K562 (cell line): ENCODE data around the gene CACNA1C. TPM values are rescaled to one million over a fixed set of nuclear protein-coding genes. Genes with fewer than 3 reads are reported as not detected.

Experiments
- ATAC-seq: fragments of 200-7000 bp; cut with Tn5 transposase; 3 replicates; pipeline ENCODE4 v1.9.1; 2020; ENCODE audit warnings: moderate library complexity
- BruUV-seq: library from RNA; stranded (reverse); fragments of 400-500 nt; replicated peaks from 2 replicates; lab custom pipeline; 2021; lab: Mats Ljungman, UMichigan
- CTCF ChIA-PET: fragments of 300-600 bp; formaldehyde crosslinking; extraction: SDS; loops from one replicate; lab custom pipeline; 2021; ENCODE audit warnings: low intra/inter-chr PET ratio; lab: Yijun Ruan, JAX
- POLR2A ChIA-PET: fragments of 300-600, 350-650 bp; sonication (Branson Sonifier 250); formaldehyde crosslinking; extraction: SDS; loops from one replicate; lab custom pipeline; 2021; ENCODE audit warnings: antibody characterized with exemption, inconsistent platforms; lab: Yijun Ruan, JAX
- DNase-seq, 4 experiments: peaks; one replicate each; pipeline versions ENCODE4 v3.0.0 to v3.0.0-alpha.2; 2011 to 2018; ENCODE audit warnings: low spot score in 3 of 4, mixed read lengths in 3 of 4; ENCODE audit errors: extremely low read depth in 1 of 4
- FAIRE-seq: peaks from 2 replicates; lab custom pipeline; 2011; peaks lifted over from hg19 to GRCh38; lab: Jason Lieb, UNC
- H2AFZ ChIP-seq: 2 replicates; pipeline ENCODE4 v1.6.0; 2011; ENCODE audit warnings: low read depth, low read length, control low read depth, inconsistent platforms
- H3K27ac ChIP-seq: fragments of 200-600 bp; 3 replicates; pipeline ENCODE4 v1.8.0; 2011; ENCODE audit warnings: low read depth, mild to moderate bottlenecking, control low read depth, inconsistent platforms, low read length, moderate library complexity, mixed read lengths; ENCODE audit errors: extremely low read depth
- H3K27me3 ChIP-seq, 2 experiments: fragments of 300-600 bp in 1 of 2; 2 replicates in 1 of 2; 3 replicates in 1 of 2; pipeline versions ENCODE4 v1.6.0 to v1.8.0; 2011; ENCODE audit warnings: inconsistent platforms in 2 of 2, low read length in 2 of 2, mild to moderate bottlenecking in 1 of 2, mixed read lengths in 1 of 2, moderate library complexity in 1 of 2; ENCODE audit not compliant: control insufficient read depth in 2 of 2, insufficient read depth in 2 of 2
- H3K36me3 ChIP-seq: fragments of 300-600 bp; 3 replicates; pipeline ENCODE4 v1.8.0; 2011; ENCODE audit warnings: mild to moderate bottlenecking, low read length, inconsistent platforms; ENCODE audit not compliant: control insufficient read depth, insufficient read depth
- H3K4me1 ChIP-seq, 2 experiments: fragments of 200-600 bp in 1 of 2; replicated peaks in 1 of 2; 2 replicates in 1 of 2; 3 replicates in 1 of 2; pipeline versions ENCODE4 v1.5.1 to v1.8.0; 2011; ENCODE audit warnings: inconsistent platforms in 2 of 2, low read length in 2 of 2, mild to moderate bottlenecking in 1 of 2, mixed read lengths in 1 of 2, moderate library complexity in 1 of 2; ENCODE audit not compliant: control insufficient read depth in 2 of 2, insufficient read depth in 2 of 2
- H3K4me2 ChIP-seq: 2 replicates; pipeline ENCODE4 v1.6.1; 2011; ENCODE audit warnings: low read length, control low read depth, inconsistent platforms, mixed read lengths; ENCODE audit not compliant: insufficient read depth
- H3K4me3 ChIP-seq: fragments of 200-600 bp; sonication (generic), shearing (Covaris generic); 2 replicates; pipeline ENCODE4 v1.5.1; 2016; ENCODE audit warnings: control low read depth, inconsistent platforms
- H3K79me2 ChIP-seq: fragments of 200-600 bp; 3 replicates; pipeline ENCODE4 v1.8.0; 2011; ENCODE audit warnings: low read length, inconsistent platforms; ENCODE audit not compliant: control insufficient read depth, insufficient read depth
- H3K9ac ChIP-seq, 2 experiments: 2 replicates each; pipeline versions ENCODE4 v1.6.0 to v1.6.1; 2011; ENCODE audit warnings: low read depth in 2 of 2, low read length in 2 of 2, control low read depth in 1 of 2, inconsistent platforms in 1 of 2, mild to moderate bottlenecking in 1 of 2, mixed read lengths in 1 of 2; ENCODE audit not compliant: insufficient read depth in 1 of 2
- H3K9me1 ChIP-seq: one replicate; pipeline ENCODE4 v1.6.0; 2011; ENCODE audit warnings: inconsistent platforms, mild to moderate bottlenecking, low read length, moderate library complexity; ENCODE audit not compliant: control insufficient read depth, insufficient read depth
- H3K9me3 ChIP-seq: replicated peaks from 2 replicates; pipeline ENCODE4 v1.5.1; 2011; ENCODE audit warnings: low read depth, low read length, inconsistent platforms; ENCODE audit not compliant: control insufficient read depth, insufficient read depth
- H4K20me1 ChIP-seq: replicated peaks from 2 replicates; pipeline ENCODE4 v1.6.1; 2011; ENCODE audit warnings: low read length, inconsistent platforms, mixed read lengths; ENCODE audit not compliant: control insufficient read depth, insufficient read depth
- ARID2 ChIP-seq: fragments of 450-650 bp; IDR thresholded peaks from 2 replicates; pipeline ENCODE4 v1.6.1; 2017; ENCODE audit warnings: antibody characterized with exemption, mild to moderate bottlenecking
- BRF1 ChIP-seq: IDR thresholded peaks from 3 replicates; pipeline ENCODE4 v1.6.1; 2011; ENCODE audit warnings: borderline replicate concordance, mild to moderate bottlenecking; ENCODE audit not compliant: insufficient read length; ENCODE audit errors: extremely low read depth
- C11orf30 ChIP-seq: fragments of 450-650 bp; IDR thresholded peaks from 2 replicates; pipeline ENCODE4 v1.6.1; 2016; ENCODE audit warnings: low read depth, mild to moderate bottlenecking
- CHCHD3 ChIP-seq: fragments of 250-450 bp; sonication (Bioruptor Pico); IDR thresholded peaks from 2 replicates; pipeline ENCODE4 v2.1.2; 2022; ENCODE audit warnings: mild to moderate bottlenecking
- DDX20 ChIP-seq: fragments of 450-650 bp; IDR thresholded peaks from 2 replicates; pipeline ENCODE4 v1.6.1; 2016; ENCODE audit warnings: missing genetic modification characterization, low read depth, mild to moderate bottlenecking, missing compliant biosample characterization, moderate library complexity
- EGR1 ChIP-seq: fragments of 450-650 bp; conservative IDR thresholded peaks from 2 replicates; pipeline ENCODE4 v1.6.1; 2017; ENCODE audit warnings: mild to moderate bottlenecking
- HNRNPK ChIP-seq: fragments of 200-400 bp; formaldehyde crosslinking; IDR thresholded peaks from one replicate; pipeline ENCODE4 v1.6.1; 2018; ENCODE audit warnings: mild to moderate bottlenecking, low read depth, low read length; ENCODE audit not compliant: poor library complexity, severe bottlenecking
- KDM1A ChIP-seq, 2 experiments: fragments of 450-650 bp; IDR thresholded peaks; 2 replicates each; pipeline ENCODE4 v1.6.1; 2016; ENCODE audit warnings: mild to moderate bottlenecking in 2 of 2
- NFIC ChIP-seq: fragments of 450-650 bp; IDR thresholded peaks from 2 replicates; pipeline ENCODE4 v1.6.1; 2017; ENCODE audit warnings: mild to moderate bottlenecking, inconsistent platforms
- NR2C1 ChIP-seq, 2 experiments: fragments of 450-650 bp; IDR thresholded peaks; 2 replicates each; pipeline ENCODE4 v1.6.1; 2017; ENCODE audit warnings: mild to moderate bottlenecking in 2 of 2, antibody characterized with exemption in 1 of 2, inconsistent platforms in 1 of 2, missing compliant biosample characterization in 1 of 2, missing genetic modification characterization in 1 of 2
- SMARCB1 ChIP-seq: IDR thresholded peaks from 2 replicates; pipeline ENCODE4 v1.6.1; 2011; ENCODE audit warnings: improper control_type of control experiment, low read depth; ENCODE audit not compliant: insufficient read length
- TCF7L2 ChIP-seq: fragments of 150-350 bp; IDR thresholded peaks from 2 replicates; pipeline ENCODE4 v1.6.1; 2016; ENCODE audit warnings: low read depth, mild to moderate bottlenecking, low read length, moderate library complexity
- ZNF3 ChIP-seq: fragments of 250-450 bp; sonication (Bioruptor Pico); IDR thresholded peaks from 2 replicates; pipeline ENCODE4 v1.5.0; 2021; ENCODE audit warnings: mild to moderate bottlenecking, moderate library complexity
- WGBS: fragments of 100-300 bp; shearing (Covaris generic); methylation state at CpG from one replicate; pipeline ENCODE4 v1.1.6; 2016; ENCODE audit warnings: low coverage, mixed read lengths; ENCODE audit not compliant: insufficient coverage; ENCODE audit errors: missing lambda C conversion rate; 5-methylcytosine and 5-hydroxymethylcytosine counted together
- in situ Hi-C: fragments of 300-500 bp; cut with MboI; formaldehyde crosslinking; loops from 4 replicates; pipeline ENCODE4 v1.15.0; 2018; ENCODE audit warnings: inconsistent platforms, mixed read lengths
- intact Hi-C: fragments of 100-400 bp; cut with micrococcal nuclease; formaldehyde crosslinking; loops from 2 replicates; pipeline ENCODE4 v1.14.2; 2022
- polyA plus RNA-seq, 8 experiments: library from polyadenylated mRNA; depleted of rRNA in 4 of 8; stranded (reverse) in 5 of 8; unstranded in 3 of 8; fragments of >200 nt; fragmentation: Nextera tagmentation in 2 of 8; fragmentation: Illumina TruSeq in 1 of 8; extraction: Ambion mirVana in 2 of 8; extraction: Trizol in 1 of 8; gene quantifications; 2 replicates each; pipeline versions ENCODE4 v1.2.1 to v1.2.3, GENCODE V29; 2011 to 2014; ENCODE audit warnings: inconsistent platforms in 1 of 8, missing spikeins in 1 of 8
- total RNA-seq, 7 experiments: library from RNA; depleted of rRNA in 6 of 7; stranded (reverse); fragments of >200 nt in 6 of 7; fragmentation: Illumina TruSeq in 2 of 7; extraction: Trizol in 2 of 7; gene quantifications; 2 replicates each; pipeline versions ENCODE4 v1.2.1 to v1.2.3, GENCODE V29; 2011 to 2021; ENCODE audit warnings: low replicate concordance in 1 of 7

CACNA1C gene
- total and polyA plus RNA-seq, 9 of the 15 experiments (the other 6 are each of a cell fraction or from before 2014, with no cell fraction given), result not detected

DNA sequence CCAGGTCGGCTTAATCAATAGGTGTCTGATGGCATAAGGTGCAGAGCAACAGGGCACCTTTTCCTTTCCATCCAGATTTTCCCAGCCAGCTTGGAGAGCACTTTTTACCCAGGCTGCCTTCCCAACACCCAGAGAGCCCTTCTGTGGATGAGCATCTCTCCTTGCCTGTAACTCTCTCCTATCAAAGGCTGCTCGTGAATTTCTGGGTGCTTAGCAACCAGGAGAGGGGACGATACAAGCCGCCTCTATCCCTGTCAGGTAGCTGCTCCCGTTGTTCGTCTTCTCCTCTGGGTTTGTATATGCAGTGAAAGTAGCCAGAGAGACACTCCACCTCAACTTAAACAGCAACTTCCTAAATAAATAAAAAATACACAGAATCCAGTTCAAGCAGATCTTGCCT, 124.2 kb downstream of the CACNA1C start:
- no peaks in the 10 kb centered on the region for H3K36me3 ChIP-seq
- H3K4me2 ChIP-seq, result no peak overlapping the region
- CTCF ChIA-PET, result no interaction called here
- H3K9me3 ChIP-seq, result no peaks in the 10 kb centered on the region
- H3K4me1 ChIP-seq, result no peaks in the 10 kb centered on the region
- in situ Hi-C loops, result no loop called here
- H3K9me1 ChIP-seq, result no peaks in the 10 kb centered on the region
- H2AFZ ChIP-seq, result no peak overlapping the region
- H3K9ac ChIP-seq, result no peak overlapping the region
- no peak overlapping the region for H3K27ac ChIP-seq
- DNase-seq, result no peak
- H4K20me1 ChIP-seq, result no peaks in the 10 kb centered on the region
- TF ChIP-seq CHCHD3 (CRISPR knock-in tag) (no peak), SMARCB1 (no peak), NR2C1 (IDR thresholded peaks at IDR 0.05) (no peak), NR2C1 (tag; IDR thresholded peaks at IDR 0.05) (no peak), TCF7L2 (no peak), EGR1 (no peak), KDM1A (IDR thresholded peaks at IDR 0.05) (no peak), ARID2 (no peak), BRF1 (no peak), NFIC (no peak), DDX20 (tag) (no peak), C11orf30 (no peak), ZNF3 (CRISPR knock-in tag) (no peak), HNRNPK (no peak)
- peaks cover 2 to 27% of the 10 kb centered on the region in 2 experiments; a peak in 2 of 5 replicates for H3K27me3 ChIP-seq
- ATAC-seq, result no peak
- WGBS, result 0% methylated on average over 6 of the region's 6 CpGs
- intact Hi-C loops, result no loop called here
- H3K4me3 ChIP-seq, result no peak overlapping the region
- POLR2A ChIA-PET, result no interaction called here
- no TSS peak for BruUV-seq
- no peak for FAIRE-seq
- no peaks in the 10 kb centered on the region for H3K79me2 ChIP-seq
